ENCODE results near the gene DOK7. TPM values are rescaled to one million over a fixed set of nuclear protein-coding genes. Genes with fewer than 3 reads are reported as not detected.

DOK7 gene
- total RNA-seq, 2 experiments from 2014 or later = not detected

DNA sequence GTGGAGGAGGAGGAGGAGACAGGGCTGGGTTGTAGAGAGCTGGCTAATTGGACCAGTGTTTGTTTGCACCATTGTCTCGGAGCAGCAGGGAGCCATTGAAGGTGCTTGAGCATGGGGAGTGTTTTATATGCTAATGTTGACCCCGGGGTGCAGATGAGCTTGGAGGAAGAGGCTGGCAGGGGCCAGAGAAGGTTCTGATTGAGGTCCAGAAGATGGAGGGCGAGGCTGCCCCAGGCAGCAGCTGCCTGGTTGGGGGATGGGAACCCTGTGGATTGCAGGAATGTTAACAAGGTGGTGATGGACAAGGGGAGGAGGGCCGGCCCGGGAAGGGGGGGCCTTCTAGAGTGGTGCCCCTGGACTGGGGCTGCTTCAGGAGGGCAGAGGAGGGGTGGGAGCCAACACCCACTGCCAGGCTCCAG is 18.0 kb downstream of the DOK7 start:
- no peak overlapping the region for H3K27ac Mint-ChIP-seq

DNA sequence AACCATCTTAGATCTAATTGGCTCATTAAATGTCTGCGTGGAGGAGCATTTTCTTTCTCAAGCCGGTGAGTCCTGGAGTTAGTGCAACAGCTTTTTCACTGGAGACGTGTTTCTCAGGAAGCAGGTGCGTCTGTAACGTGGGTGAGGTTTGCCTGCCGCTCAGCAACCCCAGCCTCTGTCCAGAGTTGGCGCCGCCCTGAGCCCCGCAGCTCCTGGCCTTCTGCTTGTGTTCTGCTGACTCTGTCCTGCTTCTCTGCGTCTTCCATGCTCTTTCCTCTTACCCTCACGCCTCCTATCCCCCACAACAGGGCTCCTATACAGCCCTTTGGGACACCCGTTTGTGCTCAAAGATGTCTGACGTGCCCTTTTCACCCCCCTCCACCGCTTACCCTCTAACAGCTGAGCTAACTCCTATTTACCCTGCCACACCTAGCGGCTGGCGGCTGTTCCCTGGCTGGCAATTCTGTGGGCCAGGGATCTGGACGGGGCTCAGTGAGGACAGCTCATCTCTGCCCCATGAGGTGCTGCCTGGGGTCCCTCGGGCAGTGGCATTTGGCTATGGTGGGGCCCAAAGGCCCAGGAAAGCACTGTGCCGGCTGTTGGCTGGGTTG is 18.8 kb downstream of the DOK7 start:
- Histone ChIP-seq H3K4me1 (ENCODE audit: insufficient read depth, low read length) (peaks cover 22% of the 10 kb centered on the region), H3K9me3 (ENCODE audit: control insufficient read depth in 1 of 2, insufficient read depth in 1 of 2, low read length in 2 of 2) (peaks cover 0 to 17% of the 10 kb centered on the region in 2 experiments), H3K4me3 (ENCODE audit: low read length) (no peak overlapping the region), H3K27me3 (ENCODE audit: control insufficient read depth in 1 of 2, insufficient read depth in 2 of 2, low read length in 2 of 2) (peaks cover 28 to 30% of the 10 kb centered on the region in 2 experiments), H3K27ac (ENCODE audit: low read depth in 1 of 2, low read length in 2 of 2) (no peak overlapping the region), H3K36me3 (ENCODE audit: insufficient read depth, low read length) (no peaks in the 10 kb centered on the region)
- CTCF ChIA-PET = no interaction called here
- Mint-ChIP-seq H3K27ac (no peak overlapping the region), H3K9me3 (no peaks in the 10 kb centered on the region), H3K4me1 (ENCODE audit: low read depth) (no peaks in the 10 kb centered on the region), H3K36me3 (ENCODE audit: low read depth) (no peaks in the 10 kb centered on the region), H3K27me3 (peaks cover 27% of the 10 kb centered on the region), H3K4me3 (no peak overlapping the region)
- DNase-seq (no peak), ATAC-seq (ENCODE audit: poor library complexity) (no peak)
- intact Hi-C loops (cut with DNase I, micrococcal nuclease) = loop anchor here in 1 of 2 experiments (2.0 kb wide), 1 partner anchor 289 kb away; no protein-coding TSS in a partner anchor
- POLR2A ChIA-PET = no interaction called here
- TF ChIP-seq, protein P1, sequence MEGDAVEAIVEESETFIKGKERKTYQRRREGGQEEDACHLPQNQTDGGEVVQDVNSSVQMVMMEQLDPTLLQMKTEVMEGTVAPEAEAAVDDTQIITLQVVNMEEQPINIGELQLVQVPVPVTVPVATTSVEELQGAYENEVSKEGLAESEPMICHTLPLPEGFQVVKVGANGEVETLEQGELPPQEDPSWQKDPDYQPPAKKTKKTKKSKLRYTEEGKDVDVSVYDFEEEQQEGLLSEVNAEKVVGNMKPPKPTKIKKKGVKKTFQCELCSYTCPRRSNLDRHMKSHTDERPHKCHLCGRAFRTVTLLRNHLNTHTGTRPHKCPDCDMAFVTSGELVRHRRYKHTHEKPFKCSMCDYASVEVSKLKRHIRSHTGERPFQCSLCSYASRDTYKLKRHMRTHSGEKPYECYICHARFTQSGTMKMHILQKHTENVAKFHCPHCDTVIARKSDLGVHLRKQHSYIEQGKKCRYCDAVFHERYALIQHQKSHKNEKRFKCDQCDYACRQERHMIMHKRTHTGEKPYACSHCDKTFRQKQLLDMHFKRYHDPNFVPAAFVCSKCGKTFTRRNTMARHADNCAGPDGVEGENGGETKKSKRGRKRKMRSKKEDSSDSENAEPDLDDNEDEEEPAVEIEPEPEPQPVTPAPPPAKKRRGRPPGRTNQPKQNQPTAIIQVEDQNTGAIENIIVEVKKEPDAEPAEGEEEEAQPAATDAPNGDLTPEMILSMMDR (IDR thresholded peaks at IDR 0.05) = no peak

More for the DNA sequence above, 18.0 kb downstream of the DOK7 start:
- no peaks in the 10 kb centered on the region for H3K36me3 Mint-ChIP-seq (ENCODE audit: low read depth)
- H3K4me1 ChIP-seq (ENCODE audit: insufficient read depth, low read length) = peaks cover 22% of the 10 kb centered on the region
- no peak for ATAC-seq (ENCODE audit: poor library complexity)
- TF ChIP-seq, protein P1 (IDR thresholded peaks at IDR 0.05) = no peak
- intact Hi-C loops (cut with DNase I, micrococcal nuclease) = loop anchor here in 1 of 2 experiments (2.0 kb wide), 1 partner anchor 288 kb away; no protein-coding TSS in a partner anchor
- POLR2A ChIA-PET = no interaction called here
- no peak overlapping the region for H3K27ac ChIP-seq (ENCODE audit: low read depth in 1 of 2, low read length in 2 of 2)
- no peaks in the 10 kb centered on the region for H3K9me3 Mint-ChIP-seq
- CTCF ChIA-PET = interaction anchor here (0.8 to 1.1 kb wide), 2 partner anchors 10 to 375 kb away, joined by 3 read pairs; no protein-coding TSS in a partner anchor
- H3K4me3 Mint-ChIP-seq = no peak overlapping the region
- peaks cover 28 to 30% of the 10 kb centered on the region in 2 experiments for H3K27me3 ChIP-seq (ENCODE audit: control insufficient read depth in 1 of 2, insufficient read depth in 2 of 2, low read length in 2 of 2)
- H3K4me1 Mint-ChIP-seq (ENCODE audit: low read depth) = no peaks in the 10 kb centered on the region
- H3K4me3 ChIP-seq (ENCODE audit: low read length) = no peak overlapping the region
- no peak for DNase-seq
- H3K27me3 Mint-ChIP-seq = peaks cover 27% of the 10 kb centered on the region
- no peaks in the 10 kb centered on the region for H3K36me3 ChIP-seq (ENCODE audit: insufficient read depth, low read length)
- peaks cover 0 to 17% of the 10 kb centered on the region in 2 experiments for H3K9me3 ChIP-seq (ENCODE audit: control insufficient read depth in 1 of 2, insufficient read depth in 1 of 2, low read length in 2 of 2)

GRCh38 chr4:3482707-3483106 is 19.6 kb downstream of the DOK7 start:
- H3K27ac ChIP-seq (ENCODE audit: low read depth in 1 of 2, low read length in 2 of 2) = no peak overlapping the region
- H3K36me3 Mint-ChIP-seq (ENCODE audit: low read depth) = no peaks in the 10 kb centered on the region

More at GRCh38 chr4:3482707-3483106, 19.6 kb downstream of the DOK7 start:
- Histone ChIP-seq H3K36me3 (ENCODE audit: insufficient read depth, low read length) (no peaks in the 10 kb centered on the region), H3K9me3 (ENCODE audit: control insufficient read depth in 1 of 2, insufficient read depth in 1 of 2, low read length in 2 of 2) (peaks cover 0 to 17% of the 10 kb centered on the region in 2 experiments), H3K27me3 (ENCODE audit: control insufficient read depth in 1 of 2, insufficient read depth in 2 of 2, low read length in 2 of 2) (peaks cover 28 to 30% of the 10 kb centered on the region in 2 experiments), H3K4me1 (ENCODE audit: insufficient read depth, low read length) (peaks cover 22% of the 10 kb centered on the region), H3K4me3 (ENCODE audit: low read length) (no peak overlapping the region)
- H3K4me3 Mint-ChIP-seq = no peak overlapping the region
- no peak overlapping the region for H3K27ac Mint-ChIP-seq
- peaks cover 27% of the 10 kb centered on the region for H3K27me3 Mint-ChIP-seq
- DNase-seq (no peak), ATAC-seq (ENCODE audit: poor library complexity) (no peak)
- TF ChIP-seq, protein P1 (IDR thresholded peaks at IDR 0.05) = no peak
- POLR2A ChIA-PET = no interaction called here
- CTCF ChIA-PET = no interaction called here
- intact Hi-C loops (cut with DNase I, micrococcal nuclease) = no loop called here
- H3K4me1 Mint-ChIP-seq (ENCODE audit: low read depth) = no peaks in the 10 kb centered on the region
- no peaks in the 10 kb centered on the region for H3K9me3 Mint-ChIP-seq

Data from CD4-positive, alpha-beta T cell (primary cell).